Esophagus (tissue), 2 donors: Measurements from ENCODE around the gene MAPK8IP1. TPM values are rescaled to one million over a fixed set of nuclear protein-coding genes. Genes with fewer than 3 reads are reported as not detected.
"Not testable (repeated sequence)": the region's sequence is repeated elsewhere in the genome, so short reads cannot be mapped to it uniquely, and the experiment has no call there.

Source experiments
- H3K27ac ChIP-seq, 2 donors: one replicate each; pipeline ENCODE4 v1.5.1; 2013; ENCODE audit warnings: low read depth in 2 of 2, mild to moderate bottlenecking in 2 of 2, inconsistent platforms in 1 of 2, low read length in 1 of 2, moderate library complexity in 1 of 2
- H3K27me3 ChIP-seq, 2 donors: one replicate each; pipeline ENCODE4 v1.6.1; 2013; ENCODE audit warnings: low read length in 2 of 2, control low read depth in 1 of 2, mild to moderate bottlenecking in 1 of 2; ENCODE audit not compliant: insufficient read depth in 2 of 2, control insufficient read depth in 1 of 2
- H3K36me3 ChIP-seq, 2 donors: one replicate each; pipeline ENCODE4 v1.6.1; 2013; ENCODE audit warnings: low read length in 1 of 2; ENCODE audit not compliant: control insufficient read depth in 2 of 2, insufficient read depth in 2 of 2
- H3K4me1 ChIP-seq, 2 donors: one replicate each; pipeline ENCODE4 v1.6.1; 2013; ENCODE audit warnings: low read length in 1 of 2; ENCODE audit not compliant: control insufficient read depth in 2 of 2, insufficient read depth in 2 of 2
- H3K4me3 ChIP-seq, 2 donors: one replicate each; pipeline ENCODE4 v1.5.1; 2013; ENCODE audit warnings: low read length in 2 of 2, mild to moderate bottlenecking in 2 of 2, low read depth in 1 of 2, moderate library complexity in 1 of 2
- H3K9me3 ChIP-seq, 2 donors: one replicate each; pipeline ENCODE4 v1.6.1; 2013; ENCODE audit warnings: mild to moderate bottlenecking in 2 of 2, low read depth in 1 of 2, low read length in 1 of 2, moderate library complexity in 1 of 2; ENCODE audit not compliant: control insufficient read depth in 2 of 2, insufficient read depth in 1 of 2
- WGBS, 2 donors: extraction: QIAGEN DNeasy Blood & Tissue Kit; methylation state at CpG; one replicate each; pipeline ENCODE4 v1.1.7; 2013; 5-methylcytosine and 5-hydroxymethylcytosine counted together
- polyA plus RNA-seq, 2 donors: library from polyadenylated mRNA; stranded (reverse); fragments of 200-250 nt; gene quantifications; one replicate each; pipeline ENCODE4 v1.2.3, GENCODE V29; 2013
- donor health status: healthy with polysubstance abuse.
- donor health status: Bipolar disorder and iron deficiency.

The MAPK8IP1 gene
- polyA plus RNA-seq, 2 donors = 0.77 to 1.3 TPM

DNA sequence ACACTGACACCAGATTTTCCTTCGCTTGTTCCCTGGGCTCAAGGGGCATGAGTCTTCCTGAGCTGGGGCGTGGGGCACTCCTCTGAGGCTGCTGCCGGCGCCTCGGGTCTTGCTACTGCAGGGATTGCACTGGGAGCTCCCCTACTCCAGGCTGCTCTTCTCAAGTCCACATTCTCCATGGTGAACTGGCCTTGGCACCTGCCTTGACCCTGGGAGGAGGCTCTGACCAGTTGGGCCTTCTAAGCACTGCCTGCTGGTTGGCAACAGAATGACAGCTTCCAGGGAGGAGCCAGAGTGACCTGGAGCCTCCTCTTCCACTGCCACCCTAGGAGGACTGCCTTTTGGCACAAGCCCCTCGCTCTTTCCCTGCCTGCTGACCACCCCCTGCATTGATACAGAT, 12.1 kb downstream of the MAPK8IP1 start:
- 88 to 90% methylated on average over 6 of the region's 6 CpGs for WGBS, 2 donors
- H3K4me3 ChIP-seq = no peak overlapping the region
- H3K9me3 ChIP-seq = no peaks in the 10 kb centered on the region
- H3K4me1 ChIP-seq = peaks cover 3 to 5% of the 10 kb centered on the region in 2 donors
- H3K27ac ChIP-seq = no peak overlapping the region
- no peaks in the 10 kb centered on the region for H3K27me3 ChIP-seq
- no peaks in the 10 kb centered on the region for H3K36me3 ChIP-seq

DNA sequence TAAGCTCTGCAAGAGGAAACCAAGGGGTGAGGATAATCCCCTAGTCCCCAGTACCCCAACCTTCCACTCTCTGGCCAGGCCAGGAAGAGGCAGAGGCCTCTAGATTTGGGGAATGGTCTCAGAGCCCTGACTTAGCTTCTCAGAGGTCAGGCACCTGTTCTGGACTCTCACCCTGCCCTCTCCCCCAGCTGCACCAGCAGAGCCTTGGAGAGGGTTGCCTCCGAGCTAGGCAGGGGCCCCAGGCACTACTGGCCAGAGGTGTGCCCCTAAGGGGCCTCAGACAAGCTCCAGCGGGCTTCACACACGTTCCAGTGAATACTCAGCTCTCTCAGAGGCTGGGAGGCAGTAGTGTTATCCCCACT, 13.6 kb downstream of the MAPK8IP1 start:
- no peaks in the 10 kb centered on the region for H3K9me3 ChIP-seq
- peaks cover 3 to 5% of the 10 kb centered on the region in 2 donors for H3K4me1 ChIP-seq
- H3K4me3 ChIP-seq = no peak overlapping the region
- H3K36me3 ChIP-seq = no peaks in the 10 kb centered on the region
- no peaks in the 10 kb centered on the region for H3K27me3 ChIP-seq
- WGBS, 2 donors = 11 to 12% methylated on average over 3 of the region's 3 CpGs
- H3K27ac ChIP-seq = no peak overlapping the region

DNA sequence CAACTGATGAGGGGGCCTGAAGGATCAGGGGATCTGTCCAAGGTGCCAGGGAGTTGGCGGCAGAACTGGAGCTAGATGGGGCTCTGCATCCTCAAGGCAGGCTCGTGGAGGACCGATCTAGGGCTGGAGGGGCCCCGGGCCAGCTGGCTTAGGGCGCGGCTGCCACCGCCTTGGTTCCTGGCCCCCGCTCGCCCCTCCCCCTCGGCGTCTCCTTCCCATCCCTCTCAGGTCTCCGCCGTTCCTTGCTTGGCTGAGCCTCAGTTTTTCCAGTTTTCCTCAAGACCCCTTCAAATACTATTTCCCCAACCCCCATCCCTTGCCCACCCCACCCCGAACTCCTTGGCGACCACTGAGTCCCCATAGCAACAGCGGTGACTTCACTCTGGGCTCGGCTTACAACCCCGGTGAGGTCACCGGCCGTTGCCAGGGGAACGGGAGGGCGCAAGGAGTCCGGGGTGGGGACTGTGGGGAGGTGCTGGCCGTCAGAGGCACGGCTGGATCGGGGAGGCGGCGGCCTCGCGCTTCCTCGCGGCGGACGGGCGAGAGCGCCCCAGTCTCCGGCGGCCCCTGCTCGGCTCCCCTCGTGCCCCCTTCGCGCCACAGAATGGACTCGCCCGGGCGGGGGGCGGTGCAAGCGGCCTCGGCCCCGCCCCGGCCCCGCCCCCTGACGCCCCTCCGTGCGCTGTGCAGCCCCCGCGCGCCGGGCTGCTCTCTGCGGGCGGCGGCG, 14.2 kb downstream of the MAPK8IP1 start:
- WGBS, 2 donors = 1% methylated on average over 37 to 62 of the region's 62 CpGs
- Histone ChIP-seq H3K27me3 (no peaks in the 10 kb centered on the region), H3K9me3 (no peaks in the 10 kb centered on the region), H3K27ac (peak overlapping the region in 1 of 2 donors; percentile 5), H3K36me3 (no peaks in the 10 kb centered on the region), H3K4me3 (peak overlapping the region; percentile 43 to 53), H3K4me1 (peaks cover 3 to 5% of the 10 kb centered on the region in 2 donors)

DNA sequence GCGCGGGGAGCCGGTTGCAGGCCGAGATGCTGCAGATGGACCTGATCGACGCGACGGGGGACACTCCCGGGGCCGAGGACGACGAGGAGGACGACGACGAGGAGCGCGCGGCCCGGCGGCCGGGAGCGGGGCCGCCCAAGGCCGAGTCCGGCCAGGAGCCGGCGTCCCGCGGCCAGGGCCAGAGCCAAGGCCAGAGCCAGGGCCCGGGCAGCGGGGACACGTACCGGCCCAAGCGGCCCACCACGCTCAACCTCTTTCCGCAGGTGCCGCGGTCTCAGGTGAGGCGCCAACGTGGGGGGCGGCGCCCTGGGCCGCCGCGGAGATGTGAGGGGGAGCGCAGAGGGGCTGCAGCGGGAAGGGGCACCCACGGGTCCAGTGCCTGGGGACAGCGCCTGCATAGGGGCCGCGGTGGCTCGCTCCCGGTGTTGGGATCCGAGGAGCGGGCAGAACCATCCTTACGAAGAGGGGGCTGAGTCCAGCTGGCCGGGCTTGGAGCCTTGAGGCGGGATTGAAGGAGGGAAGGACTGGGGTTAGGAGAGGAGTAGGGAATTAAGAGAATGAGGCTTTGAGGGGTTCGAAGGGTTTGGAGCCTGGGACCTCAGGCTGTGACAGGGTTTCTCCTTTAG, 14.8 kb downstream of the MAPK8IP1 start:
- not testable (repeated sequence) for H3K27me3 ChIP-seq, H3K36me3 ChIP-seq, H3K27ac ChIP-seq, H3K9me3 ChIP-seq, H3K4me1 ChIP-seq
- peak overlapping the region; percentile 43 to 53 for H3K4me3 ChIP-seq
- 4 to 5% methylated on average over 32 to 38 of the region's 59 CpGs for WGBS, 2 donors

DNA sequence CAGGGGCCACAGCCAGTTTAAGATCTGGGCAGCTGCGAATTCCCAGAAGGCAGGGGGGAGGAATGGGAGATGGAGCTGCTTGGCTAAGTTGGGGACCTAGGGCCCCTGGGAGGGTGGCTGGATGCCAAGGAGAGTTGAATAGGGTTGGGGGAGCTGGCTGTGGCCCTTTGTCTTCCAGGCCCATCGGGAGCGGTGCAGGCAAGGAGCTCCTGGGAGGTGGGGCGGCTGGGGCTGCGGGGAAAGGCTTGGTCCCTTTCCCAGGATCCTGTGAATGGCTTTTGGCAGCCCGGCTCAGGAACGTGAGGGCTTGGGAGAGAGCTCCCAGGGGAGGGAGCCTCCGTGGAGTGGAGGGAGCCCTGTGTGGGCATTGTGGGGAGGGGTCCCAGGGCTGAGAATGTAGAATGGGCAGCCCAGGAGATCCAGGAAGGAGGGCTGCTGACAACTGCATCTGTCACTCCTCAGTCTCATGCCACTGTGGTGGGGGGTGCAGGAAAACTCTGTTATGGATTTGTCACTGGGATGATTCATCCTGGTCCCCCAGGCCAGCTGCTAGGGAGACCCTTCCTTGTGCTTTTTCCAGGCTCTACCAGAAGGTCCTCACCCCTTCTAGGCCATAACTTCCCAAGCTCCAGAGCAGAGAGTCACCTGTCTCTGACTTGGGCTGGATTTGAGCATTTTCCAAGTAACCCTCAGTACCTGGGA, 15.6 kb downstream of the MAPK8IP1 start:
- no peaks in the 10 kb centered on the region for H3K27me3 ChIP-seq
- H3K4me3 ChIP-seq = peak overlapping the region in 1 of 2 donors; percentile 41
- H3K36me3 ChIP-seq = peaks cover 0 to 2% of the 10 kb centered on the region in 2 donors
- 22 to 23% methylated on average over 8 of the region's 8 CpGs for WGBS, 2 donors
- peaks cover 3 to 5% of the 10 kb centered on the region in 2 donors for H3K4me1 ChIP-seq
- no peak overlapping the region for H3K27ac ChIP-seq
- H3K9me3 ChIP-seq = no peaks in the 10 kb centered on the region

DNA sequence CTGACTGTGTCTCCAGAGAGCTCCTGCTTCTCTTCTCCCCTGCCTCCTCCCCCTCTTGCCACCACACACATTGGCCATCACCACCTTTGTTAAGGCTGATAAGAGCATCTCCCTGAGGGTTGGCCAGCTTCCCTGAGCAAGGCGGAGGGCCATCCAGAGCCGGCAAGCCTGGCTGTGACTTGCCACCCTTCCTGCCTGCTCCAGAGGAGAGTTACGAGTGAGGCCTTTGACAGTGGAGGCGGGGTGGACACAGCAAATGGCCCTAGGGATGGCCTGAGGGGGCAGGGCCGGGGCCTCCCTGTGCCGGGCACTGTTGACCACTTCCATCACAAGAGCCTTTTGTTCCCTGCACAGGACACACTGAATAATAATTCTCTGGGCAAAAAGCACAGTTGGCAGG, 16.2 kb downstream of the MAPK8IP1 start:
- peaks cover 0 to 2% of the 10 kb centered on the region in 2 donors for H3K36me3 ChIP-seq
- no peaks in the 10 kb centered on the region for H3K9me3 ChIP-seq
- H3K27me3 ChIP-seq = no peaks in the 10 kb centered on the region
- 70 to 72% methylated on average over 6 of the region's 6 CpGs for WGBS, 2 donors
- H3K4me1 ChIP-seq = peaks cover 3 to 5% of the 10 kb centered on the region in 2 donors
- no peak overlapping the region for H3K27ac ChIP-seq
- no peak overlapping the region for H3K4me3 ChIP-seq

DNA sequence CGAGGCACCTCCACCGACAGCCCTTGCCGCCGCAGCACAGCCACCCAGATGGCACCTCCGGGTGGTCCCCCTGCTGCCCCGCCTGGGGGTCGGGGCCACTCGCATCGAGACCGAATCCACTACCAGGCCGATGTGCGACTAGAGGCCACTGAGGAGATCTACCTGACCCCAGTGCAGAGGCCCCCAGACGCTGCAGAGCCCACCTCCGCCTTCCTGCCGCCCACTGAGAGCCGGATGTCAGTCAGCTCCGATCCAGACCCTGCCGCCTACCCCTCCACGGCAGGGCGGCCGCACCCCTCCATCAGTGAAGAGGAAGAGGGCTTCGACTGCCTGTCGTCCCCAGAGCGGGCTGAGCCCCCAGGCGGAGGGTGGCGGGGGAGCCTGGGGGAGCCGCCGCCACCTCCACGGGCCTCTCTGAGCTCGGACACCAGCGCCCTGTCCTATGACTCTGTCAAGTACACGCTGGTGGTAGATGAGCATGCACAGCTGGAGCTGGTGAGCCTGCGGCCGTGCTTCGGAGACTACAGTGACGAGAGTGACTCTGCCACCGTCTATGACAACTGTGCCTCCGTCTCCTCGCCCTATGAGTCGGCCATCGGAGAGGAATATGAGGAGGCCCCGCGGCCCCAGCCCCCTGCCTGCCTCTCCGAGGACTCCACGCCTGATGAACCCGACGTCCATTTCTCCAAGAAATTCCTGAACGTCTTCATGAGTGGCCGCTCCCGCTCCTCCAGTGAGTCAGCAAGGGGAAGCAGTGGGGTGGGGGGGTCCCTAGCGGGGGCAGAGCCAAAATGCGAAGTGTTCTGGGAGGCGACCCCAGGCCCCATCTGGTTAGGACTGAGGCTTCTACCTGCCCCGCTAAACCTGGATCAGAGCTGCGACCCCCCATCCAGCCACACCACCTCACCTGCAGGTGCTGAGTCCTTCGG, 17.3 kb downstream of the MAPK8IP1 start:
- Histone ChIP-seq H3K27ac (no peak overlapping the region), H3K4me3 (no peak overlapping the region), H3K36me3 (peaks cover 0 to 2% of the 10 kb centered on the region in 2 donors), H3K27me3 (no peaks in the 10 kb centered on the region), H3K9me3 (no peaks in the 10 kb centered on the region), H3K4me1 (peaks cover 5 to 7% of the 10 kb centered on the region in 2 donors)
- 92 to 93% methylated on average over 51 to 56 of the region's 56 CpGs for WGBS, 2 donors

DNA sequence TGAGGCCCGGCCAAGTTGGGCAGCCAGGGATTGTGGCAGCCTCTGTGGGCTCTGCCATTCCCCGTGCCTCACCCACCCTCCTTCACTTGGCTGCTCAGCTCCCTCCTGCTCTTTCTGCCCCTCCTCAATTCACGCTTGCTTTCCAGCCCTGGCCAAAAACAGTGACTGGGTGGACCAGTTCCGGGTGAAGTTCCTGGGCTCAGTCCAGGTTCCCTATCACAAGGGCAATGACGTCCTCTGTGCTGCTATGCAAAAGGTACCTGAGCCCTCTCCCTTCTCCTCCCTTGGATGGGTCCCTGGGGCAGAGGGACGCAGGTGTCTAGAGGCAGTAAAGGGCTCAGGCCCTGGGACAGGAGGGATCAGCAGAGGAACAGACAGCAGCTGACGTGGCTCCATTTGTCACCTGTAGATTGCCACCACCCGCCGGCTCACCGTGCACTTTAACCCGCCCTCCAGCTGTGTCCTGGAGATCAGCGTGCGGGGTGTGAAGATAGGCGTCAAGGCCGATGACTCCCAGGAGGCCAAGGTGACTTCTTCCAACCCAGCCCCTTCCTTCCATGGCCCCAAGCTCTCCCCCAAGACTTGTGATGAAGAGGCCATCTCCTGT, 19.0 kb downstream of the MAPK8IP1 start:
- Histone ChIP-seq H3K4me3 (no peak overlapping the region), H3K27me3 (no peaks in the 10 kb centered on the region), H3K4me1 (peaks cover 2 to 12% of the 10 kb centered on the region in 2 donors), H3K36me3 (peaks cover 0 to 8% of the 10 kb centered on the region in 2 donors), H3K9me3 (no peaks in the 10 kb centered on the region), H3K27ac (no peak overlapping the region)
- WGBS, 2 donors = 65 to 73% methylated on average over 15 of the region's 15 CpGs

DNA sequence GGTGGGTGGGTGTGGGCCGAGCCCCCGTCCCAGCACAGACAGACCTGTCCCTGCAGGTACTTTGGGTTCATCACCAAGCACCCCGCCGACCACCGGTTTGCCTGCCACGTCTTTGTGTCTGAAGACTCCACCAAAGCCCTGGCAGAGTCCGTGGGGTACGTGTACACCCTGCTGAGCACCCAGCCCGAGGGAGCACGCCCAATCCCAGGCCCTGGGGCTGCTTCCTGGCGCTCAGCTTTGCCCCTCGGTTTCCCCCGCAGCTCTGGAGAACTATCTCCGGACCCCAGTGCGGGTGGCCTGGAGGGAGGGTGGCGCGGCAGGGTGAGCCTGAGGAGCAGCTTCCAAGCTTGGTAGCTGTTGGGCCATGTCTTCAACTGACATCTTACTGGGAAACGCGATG, 19.6 kb downstream of the MAPK8IP1 start:
- 84 to 89% methylated on average over 19 of the region's 19 CpGs for WGBS, 2 donors
- no peak overlapping the region for H3K27ac ChIP-seq
- H3K36me3 ChIP-seq = peaks cover 0 to 15% of the 10 kb centered on the region in 2 donors
- H3K4me1 ChIP-seq = peaks cover 2 to 11% of the 10 kb centered on the region in 2 donors
- H3K9me3 ChIP-seq = no peaks in the 10 kb centered on the region
- no peak overlapping the region for H3K4me3 ChIP-seq
- no peaks in the 10 kb centered on the region for H3K27me3 ChIP-seq
